ENCODE results near the gene TMEM190. TPM values are rescaled to one million over a fixed set of nuclear protein-coding genes. Genes with fewer than 3 reads are reported as not detected.

The TMEM190 gene
- total and polyA plus RNA-seq, 9 of the 15 experiments (the other 6 are each of a cell fraction or from before 2014, with no cell fraction given) = not detected

- TF ChIP-seq ETS1 (conservative IDR thresholded peaks at IDR 0.05; ENCODE audit: control insufficient read depth, low read depth, low read length) = peak; percentile 86
- no peak for TF ChIP-seq ZNF518B (CRISPR knock-in tag; IDR thresholded peaks at IDR 0.05)
- no peak for TF ChIP-seq ATF1 (CRISPR knock-in tag; IDR thresholded peaks at IDR 0.05)
- TF ChIP-seq ATF1 (tag; IDR thresholded peaks at IDR 0.05) = peak; percentile 93
- TF ChIP-seq GTF2B (IDR thresholded peaks at IDR 0.05; ENCODE audit: extremely low read depth, insufficient read length) = peak; percentile 87
- TF ChIP-seq RB1 (IDR thresholded peaks at IDR 0.05; ENCODE audit: low read depth) = peak; percentile 68
- peak; percentile 22 to 23 for TF ChIP-seq E2F6 (IDR thresholded peaks at IDR 0.05; ENCODE audit: borderline replicate concordance in 1 of 2, extremely low read depth in 1 of 2, insufficient read depth in 1 of 2, insufficient read length in 1 of 2, low read depth in 1 of 2, low read length in 1 of 2, poor library complexity in 1 of 2, severe bottlenecking in 1 of 2)
- TF ChIP-seq CXXC5 (CRISPR knock-in tag; IDR thresholded peaks at IDR 0.05) = peak; percentile 89
- TF ChIP-seq ZNF280A (IDR thresholded peaks at IDR 0.05; ENCODE audit: low read depth, partially characterized antibody) = no peak
- TF ChIP-seq ZNF431 (CRISPR knock-in tag; IDR thresholded peaks at IDR 0.05) = no peak
- TF ChIP-seq LCOR (CRISPR knock-in tag; IDR thresholded peaks at IDR 0.05) = no peak
- TF ChIP-seq ARID4B (CRISPR knock-in tag; IDR thresholded peaks at IDR 0.05) = peak; percentile 95
- no peak for TF ChIP-seq ZNF311 (CRISPR knock-in tag; IDR thresholded peaks at IDR 0.05)
- no peak for TF ChIP-seq EHMT2 (IDR thresholded peaks at IDR 0.05)
These were observed 9.3 kb downstream of the TMEM190 start, which contains the start of gene RPL28 (continued) for GRCh38 chr19:55385724-55386492.

Measured in K562 (cell line).